Caki2 (cell line): ENCODE measurements around the gene PRMT1. TPM values are rescaled to one million over a fixed set of nuclear protein-coding genes. Genes with fewer than 3 reads are reported as not detected.

ENCODE experiments used
- DNase-seq: peaks from one replicate; pipeline ENCODE4 v3.0.0-alpha.2; 2015; ENCODE audit warnings: low read depth
- in situ Hi-C: cut with HindIII; loops from 2 replicates; pipeline ENCODE4 v1.10.0; 2016; ENCODE audit warnings: low sequenced_read_pairs, low pct_unique_long_range_greater_than_20kb, mixed read lengths
- total RNA-seq: library from RNA; depleted of rRNA; stranded (reverse); fragments of >200 nt; shearing (Covaris generic); gene quantifications from 2 replicates; pipeline ENCODE4 v1.2.3, GENCODE V29; 2014; ENCODE audit warnings: low replicate concordance

PRMT1 gene
- total RNA-seq, 1 experiment from 2014 or later: 563 TPM

- DNase-seq: no peak
- in situ Hi-C loops: no loop called here
Observed at GRCh38 chr19:49683814-49684250, 6.8 kb downstream of the PRMT1 start.

DNA sequence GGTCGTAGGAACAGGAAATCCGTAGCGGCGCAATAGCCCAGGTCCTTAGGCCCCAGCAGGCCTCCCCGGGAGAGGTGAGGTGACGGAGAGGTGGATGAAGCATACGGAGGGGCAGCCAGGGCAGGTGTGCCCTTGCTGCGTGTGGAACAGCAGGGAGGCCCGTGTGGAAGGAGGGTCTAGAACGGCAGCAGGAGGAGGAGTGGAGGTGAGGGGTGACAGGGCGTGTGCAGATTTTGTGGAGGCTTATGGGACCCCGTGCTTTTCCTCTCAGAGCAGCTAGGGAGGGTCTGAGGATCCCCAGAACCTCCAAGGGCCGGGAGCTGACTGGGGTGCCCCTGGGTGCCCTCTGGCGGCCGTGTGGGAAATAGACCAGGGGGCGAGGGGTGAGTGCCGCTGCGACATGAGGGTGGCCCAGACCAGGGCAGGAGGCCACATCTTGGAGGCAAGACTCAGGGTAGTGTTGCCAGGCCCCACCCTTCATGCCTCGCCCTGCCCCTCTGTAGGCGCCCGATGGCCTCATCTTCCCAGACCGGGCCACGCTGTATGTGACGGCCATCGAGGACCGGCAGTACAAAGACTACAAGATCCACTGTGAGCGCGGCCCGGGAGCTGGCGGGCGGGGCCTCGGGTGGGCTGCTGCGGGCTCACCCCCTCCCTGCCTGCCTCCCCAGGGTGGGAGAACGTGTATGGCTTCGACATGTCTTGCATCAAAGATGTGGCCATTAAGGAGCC is 7.3 kb downstream of the PRMT1 start:
- DNase-seq: no peak
- in situ Hi-C loops: no loop called here

DNA sequence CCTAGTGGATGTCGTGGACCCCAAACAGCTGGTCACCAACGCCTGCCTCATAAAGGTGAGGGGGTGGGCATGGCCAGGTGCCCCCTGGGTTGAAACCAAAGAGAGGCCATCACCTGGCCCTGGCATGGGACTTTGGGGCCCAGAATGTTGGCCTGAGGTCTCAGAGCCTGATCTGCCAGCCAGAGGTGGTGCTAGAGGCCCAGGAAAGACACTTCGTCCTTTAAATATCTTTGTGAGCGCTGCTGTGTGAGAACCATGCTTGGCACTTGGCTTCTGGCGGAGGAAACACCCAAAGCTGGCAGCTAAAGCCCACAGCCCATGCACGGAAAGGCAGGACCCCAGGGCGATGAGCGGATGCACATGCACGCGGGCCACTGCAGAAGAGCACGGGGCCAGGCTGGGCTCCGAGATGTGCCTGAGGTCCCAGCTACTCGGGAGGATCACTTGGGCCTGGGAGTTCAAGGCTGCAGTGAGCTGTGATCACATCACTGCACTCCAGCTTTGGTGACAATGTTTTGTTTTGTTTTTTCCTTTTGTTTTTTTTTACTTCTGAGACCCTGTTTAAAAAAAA is 8.0 kb downstream of the PRMT1 start:
- in situ Hi-C loops: no loop called here
- DNase-seq: no peak

DNA sequence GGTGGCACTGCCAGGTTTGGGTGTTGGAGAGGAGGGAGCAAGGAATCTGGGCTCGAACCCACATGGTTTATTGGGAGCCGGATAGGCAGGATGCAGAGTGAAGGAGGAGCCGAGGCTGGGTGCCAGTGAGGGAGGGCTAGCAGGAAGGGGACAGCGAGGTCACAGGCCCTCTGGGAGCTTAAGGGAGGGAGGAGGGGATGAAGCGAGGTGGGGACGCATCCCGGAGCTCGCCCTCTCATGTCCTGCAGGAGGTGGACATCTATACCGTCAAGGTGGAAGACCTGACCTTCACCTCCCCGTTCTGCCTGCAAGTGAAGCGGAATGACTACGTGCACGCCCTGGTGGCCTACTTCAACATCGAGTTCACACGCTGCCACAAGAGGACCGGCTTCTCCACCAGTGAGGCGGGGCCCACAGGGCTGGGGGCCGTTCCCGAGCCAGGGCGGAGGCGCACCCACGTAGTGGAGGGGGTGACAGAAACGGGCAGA is 8.8 kb downstream of the PRMT1 start:
- in situ Hi-C loops: no loop called here
- DNase-seq: no peak

DNA sequence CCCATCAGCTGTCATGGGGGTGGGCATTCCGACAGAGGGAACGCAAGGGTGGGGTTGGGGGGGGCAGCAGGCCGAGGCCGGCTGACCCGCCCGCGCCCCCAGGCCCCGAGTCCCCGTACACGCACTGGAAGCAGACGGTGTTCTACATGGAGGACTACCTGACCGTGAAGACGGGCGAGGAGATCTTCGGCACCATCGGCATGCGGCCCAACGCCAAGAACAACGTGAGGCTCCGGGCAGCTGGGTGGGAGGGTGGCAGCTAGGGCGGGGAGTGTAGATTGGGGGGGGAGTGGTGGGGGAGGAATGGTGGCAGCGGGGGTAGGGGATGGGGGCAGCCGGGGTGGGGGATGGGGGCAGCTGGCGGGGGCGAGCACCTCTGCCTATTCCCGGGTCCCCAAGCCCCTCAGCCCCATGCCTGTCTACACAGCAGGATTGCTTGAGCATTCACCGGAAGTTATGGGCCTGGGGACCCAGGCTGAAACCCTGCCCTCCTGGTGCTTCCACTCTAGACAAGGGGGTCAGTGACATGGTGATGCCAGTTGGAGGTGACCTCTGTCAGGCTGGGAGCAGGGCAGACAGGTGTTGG is 9.5 kb downstream of the PRMT1 start:
- DNase-seq: no peak
- in situ Hi-C loops: no loop called here

- in situ Hi-C loops: no loop called here
- no peak for DNase-seq
Observed at GRCh38 chr19:49687150-49687549, 10.1 kb downstream of the PRMT1 start.

DNA sequence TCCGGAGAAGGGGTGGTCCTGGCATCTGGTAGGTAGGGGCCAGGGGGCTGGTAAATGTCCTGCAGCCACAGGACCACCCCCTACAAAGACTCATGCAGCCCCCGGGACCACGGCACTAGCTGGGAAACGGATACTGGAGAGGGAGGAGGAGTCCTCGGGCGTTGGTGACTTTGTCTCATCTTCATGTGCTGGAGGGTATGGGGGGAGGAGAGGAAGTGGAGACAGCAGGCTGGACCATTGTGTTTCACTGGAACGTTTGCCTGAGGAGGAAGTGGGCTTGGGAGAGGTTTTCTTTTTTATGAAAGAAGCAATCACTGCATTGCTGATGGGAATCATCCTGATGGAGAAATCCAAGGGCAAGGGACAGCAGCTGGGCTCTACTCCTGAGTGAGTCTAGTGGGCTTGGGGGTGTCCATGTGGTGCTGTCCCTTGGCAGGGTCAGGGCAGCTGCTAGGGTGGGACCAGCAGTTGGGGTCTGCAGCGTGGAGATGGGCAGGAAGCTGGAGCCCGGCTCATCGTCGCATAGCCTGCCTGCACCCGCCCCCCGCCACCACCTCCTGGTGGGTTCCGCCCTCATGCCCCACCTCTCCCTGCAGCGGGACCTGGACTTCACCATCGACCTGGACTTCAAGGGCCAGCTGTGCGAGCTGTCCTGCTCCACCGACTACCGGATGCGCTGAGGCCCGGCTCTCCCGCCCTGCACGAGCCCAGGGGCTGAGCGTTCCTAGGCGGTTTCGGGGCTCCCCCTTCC is 10.7 kb downstream of the PRMT1 start:
- in situ Hi-C loops: no loop called here
- no peak for DNase-seq

DNA sequence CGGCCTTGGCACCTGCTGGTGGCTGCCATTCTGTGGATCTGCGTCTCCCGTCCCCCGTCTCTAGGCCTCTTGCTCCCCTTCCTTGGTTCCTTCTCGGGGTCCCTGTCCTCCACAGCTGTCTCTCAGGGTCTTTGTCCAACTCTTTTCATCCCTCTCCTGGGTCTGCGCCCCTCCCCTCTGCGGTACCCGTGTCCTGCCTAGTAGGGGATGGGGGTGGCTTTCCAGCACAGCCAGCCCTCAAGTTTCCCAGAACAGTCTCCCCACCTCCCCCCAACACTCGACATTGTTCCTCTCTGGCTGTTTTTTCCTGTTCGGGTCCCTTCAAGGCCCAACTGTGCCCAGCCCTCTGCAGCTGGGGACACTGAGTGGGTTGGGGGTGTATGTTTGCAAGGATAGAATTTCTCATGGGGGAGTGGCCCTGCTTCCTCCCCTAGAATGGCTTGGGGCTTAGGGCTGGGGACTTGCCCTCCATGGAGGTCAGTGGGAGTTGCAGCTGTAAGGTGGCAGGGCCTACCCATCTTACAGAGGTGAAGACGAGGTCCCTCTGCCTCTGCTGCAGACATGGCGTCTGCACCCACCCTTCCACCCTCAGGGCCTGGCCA is 11.6 kb downstream of the PRMT1 start:
- no peak for DNase-seq
- in situ Hi-C loops: no loop called here

- in situ Hi-C loops: no loop called here
- no peak for DNase-seq
Observed at GRCh38 chr19:49689133-49690078, 12.3 kb downstream of the PRMT1 start, which contains the start of gene ADM5. Gene ADM5, plus strand, starts transcription at chr19:49689594. Its CDS starts 244 bp downstream, at chr19:49689838.

DNA sequence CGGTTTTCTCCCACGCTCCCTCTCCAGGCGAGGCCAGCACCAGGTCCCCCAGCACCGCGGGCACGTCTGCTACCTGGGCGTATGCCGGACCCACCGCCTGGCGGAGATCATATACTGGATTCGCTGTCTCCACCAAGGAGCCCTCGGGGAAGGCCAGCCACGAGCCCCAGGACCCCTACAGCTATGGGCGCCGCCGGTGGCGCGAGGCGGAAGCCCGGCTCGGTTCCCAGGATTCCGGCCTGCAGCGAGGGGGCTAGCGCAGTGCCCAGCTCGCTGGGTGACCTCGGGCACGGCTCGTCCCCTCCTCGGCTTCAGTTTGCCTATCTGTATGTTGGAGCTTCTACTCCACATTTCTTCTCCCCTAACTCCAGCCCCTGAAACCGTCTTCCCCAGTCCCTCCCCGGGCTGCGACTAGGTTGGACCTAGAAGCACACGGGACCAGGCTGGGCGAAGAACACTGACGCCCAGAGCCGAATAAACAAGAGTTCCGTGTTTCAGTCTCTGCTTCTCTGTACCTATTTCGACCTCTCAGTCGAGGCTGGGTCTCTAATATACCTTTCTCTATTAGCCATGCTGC is 13.1 kb downstream of the PRMT1 start:
- no peak for DNase-seq
- in situ Hi-C loops: no loop called here

DNA sequence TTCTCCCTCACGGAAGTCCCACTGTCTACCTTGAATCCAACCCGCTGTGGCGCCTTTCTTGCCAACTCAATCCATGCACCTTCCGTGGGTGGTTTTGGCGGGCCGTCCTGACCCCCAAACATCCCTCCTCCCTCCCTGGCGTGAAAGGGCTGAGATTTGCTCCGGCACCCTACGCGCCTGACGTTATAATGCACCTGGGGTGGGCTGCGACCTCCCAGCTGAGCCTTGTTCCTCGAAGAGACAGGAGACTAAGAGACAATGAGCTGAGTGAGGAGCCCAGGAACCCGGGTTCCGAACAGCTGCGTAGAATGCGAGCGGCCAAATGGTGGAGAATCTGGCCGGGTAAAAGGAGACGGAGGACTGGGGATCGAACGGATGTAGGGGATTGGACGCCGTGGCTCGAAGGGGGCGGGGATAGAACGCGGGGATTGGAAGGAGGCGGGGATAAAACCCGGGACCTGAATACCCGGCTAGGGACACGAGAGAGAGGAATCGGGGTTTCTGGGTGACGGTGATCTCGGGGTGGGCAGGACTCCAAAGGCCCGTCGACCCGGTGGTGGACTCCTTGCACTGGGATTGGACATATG is 13.7 kb downstream of the PRMT1 start, which contains the start of gene CPT1C:
Gene CPT1C, plus strand, starts transcription at position 461 of the 587 bp plus-strand sequence. CDS start 1,137 bp downstream, outside the sequence.
- no peak for DNase-seq
- in situ Hi-C loops: no loop called here

DNA sequence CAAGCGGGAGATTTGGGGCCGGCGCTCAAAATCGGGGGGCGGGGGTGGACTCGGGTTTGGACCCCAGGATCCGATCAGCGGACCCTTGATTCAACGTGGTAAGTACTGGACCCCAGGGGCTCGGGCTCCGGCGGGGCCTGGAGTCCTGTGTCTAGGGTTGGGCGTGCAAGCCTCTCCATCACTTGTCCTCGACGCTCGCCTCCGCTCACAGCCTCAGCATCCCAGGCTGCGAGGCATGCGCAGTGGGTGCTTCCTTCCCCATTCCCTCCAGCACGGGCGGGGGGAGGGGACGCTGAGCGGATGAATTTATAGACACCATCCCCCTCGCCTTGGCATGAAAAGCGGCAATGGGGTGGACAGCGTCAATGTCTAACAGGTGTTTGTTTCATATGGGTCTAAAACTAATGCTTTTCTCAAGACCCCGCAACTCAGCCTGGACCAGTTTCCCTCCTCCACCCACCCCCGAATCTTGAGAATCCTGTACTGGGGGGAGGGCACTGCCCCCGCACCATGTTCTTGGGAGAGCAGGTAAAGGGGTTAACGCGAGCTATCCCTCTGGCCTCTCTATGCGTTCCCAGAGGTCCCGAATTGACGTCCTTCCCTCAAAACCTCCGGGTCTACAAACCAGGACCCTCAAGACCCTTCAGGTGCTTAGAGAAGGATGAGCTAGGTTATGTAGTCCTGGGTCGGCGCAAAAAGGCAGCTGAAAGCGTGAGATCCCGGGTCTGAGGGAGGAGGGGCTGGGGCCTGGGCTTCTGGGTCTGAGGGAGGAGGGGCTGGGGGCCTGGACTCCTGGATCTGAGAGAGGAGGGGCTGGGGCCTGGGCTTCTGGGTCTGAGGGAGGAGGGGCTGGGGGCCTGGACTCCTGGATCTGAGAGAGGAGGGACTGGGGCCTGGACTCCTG is 14.4 kb downstream of the PRMT1 start:
- in situ Hi-C loops: no loop called here
- no peak for DNase-seq

DNA sequence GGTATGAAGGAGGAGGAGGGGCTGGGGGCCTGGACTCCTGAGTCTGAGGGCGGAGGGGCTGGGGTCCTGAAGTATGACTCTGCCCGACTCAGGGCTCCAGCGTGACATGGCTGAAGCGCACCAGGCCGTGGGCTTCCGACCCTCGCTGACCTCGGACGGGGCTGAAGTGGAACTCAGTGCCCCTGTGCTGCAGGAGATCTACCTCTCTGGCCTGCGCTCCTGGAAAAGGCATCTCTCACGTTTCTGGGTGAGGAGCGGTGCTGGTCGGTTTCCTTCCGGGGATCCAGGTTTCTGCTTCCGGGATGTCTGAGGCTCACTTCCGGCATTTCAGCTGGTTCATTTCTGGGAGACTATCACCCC is 15.1 kb downstream of the PRMT1 start:
- in situ Hi-C loops: no loop called here
- no peak for DNase-seq

DNA sequence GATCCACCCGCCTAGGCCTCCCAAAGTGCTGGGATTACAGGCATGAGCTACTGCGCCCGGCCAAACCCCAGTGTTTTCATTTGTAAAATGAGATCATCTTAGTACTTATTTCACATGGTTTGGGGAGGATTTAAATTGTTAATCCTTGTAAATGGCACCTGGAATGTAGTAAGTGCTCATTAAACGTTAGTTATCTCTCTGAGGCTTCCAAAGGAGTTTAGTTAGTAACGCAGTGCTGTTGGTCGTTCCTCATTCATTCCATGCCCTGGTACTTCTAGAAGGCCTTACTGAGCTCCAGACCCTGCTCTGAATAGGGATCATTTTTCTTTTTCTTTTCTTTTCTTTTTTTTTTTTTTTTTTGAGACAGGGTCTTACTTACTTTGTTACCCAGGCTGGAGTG is 19.0 kb downstream of the PRMT1 start:
- no peak for DNase-seq
- in situ Hi-C loops: no loop called here

DNA sequence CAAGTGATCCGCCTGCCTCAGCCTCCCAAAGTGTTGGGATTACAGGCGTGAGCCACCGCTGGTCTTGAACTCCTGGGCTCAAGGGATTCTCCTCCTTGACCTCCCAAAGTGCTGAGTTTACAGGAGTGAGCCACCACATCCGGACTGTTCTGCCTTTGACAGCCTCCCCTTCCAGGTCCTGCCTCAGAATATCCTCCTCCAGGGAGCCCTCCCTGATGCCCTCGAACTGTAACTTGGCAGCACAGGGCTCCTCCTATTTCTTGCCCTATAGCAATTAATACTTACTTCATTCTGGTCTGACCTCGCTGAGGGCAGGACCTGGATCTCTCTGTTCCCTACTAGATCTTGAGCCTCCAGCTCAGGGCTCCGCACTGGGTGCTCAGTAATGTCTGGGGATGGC is 19.8 kb downstream of the PRMT1 start:
- in situ Hi-C loops: no loop called here
- DNase-seq: no peak

- in situ Hi-C loops: no loop called here
- no peak for DNase-seq
Observed at GRCh38 chr19:49699364-49699763, 22.3 kb downstream of the PRMT1 start.
